Osteocyte (in vitro differentiated cells): Measurements from ENCODE around the gene C20orf96. TPM values are rescaled to one million over a fixed set of nuclear protein-coding genes. Genes with fewer than 3 reads are reported as not detected.
"Not testable (repeated sequence)": the region's sequence is repeated elsewhere in the genome, so short reads cannot be mapped to it uniquely, and the experiment has no call there.

Source experiments
- DNase-seq: peaks from one replicate; pipeline ENCODE4 v3.0.0; 2021; ENCODE audit warnings: mixed read lengths; ENCODE audit not compliant: unreplicated experiment; ENCODE audit errors: extremely low spot score
- H3K27ac Mint-ChIP-seq: one replicate; pipeline ENCODE4 v1.8.0; 2021; ENCODE audit warnings: mild to moderate bottlenecking, mixed read lengths; ENCODE audit not compliant: unreplicated experiment
- H3K27me3 Mint-ChIP-seq: one replicate; pipeline ENCODE4 v1.8.0; 2021; ENCODE audit warnings: mixed read lengths; ENCODE audit not compliant: unreplicated experiment
- H3K36me3 Mint-ChIP-seq: one replicate; pipeline ENCODE4 v1.8.0; 2021; ENCODE audit warnings: mixed read lengths; ENCODE audit not compliant: unreplicated experiment
- H3K4me1 Mint-ChIP-seq: one replicate; pipeline ENCODE4 v1.8.0; 2021; ENCODE audit warnings: mixed read lengths; ENCODE audit not compliant: unreplicated experiment
- H3K4me3 Mint-ChIP-seq: one replicate; pipeline ENCODE4 v1.8.0; 2021; ENCODE audit warnings: mild to moderate bottlenecking, moderate library complexity, mixed read lengths; ENCODE audit not compliant: unreplicated experiment
- H3K9me3 Mint-ChIP-seq: one replicate; pipeline ENCODE4 v1.8.0; 2021; ENCODE audit warnings: mixed read lengths; ENCODE audit not compliant: unreplicated experiment
- CTCF ChIP-seq: fragments of 200-600 bp; sonication (generic); IDR thresholded peaks from 2 replicates; pipeline ENCODE4 v1.5.0; 2021; ENCODE audit warnings: antibody characterized with exemption, mild to moderate bottlenecking, moderate library complexity
- total RNA-seq: library from RNA; stranded (reverse); gene quantifications from 2 replicates; pipeline ENCODE4 v1.2.1, GENCODE V29; 2021

C20orf96 gene
- total RNA-seq, 1 donor from 2014 or later = 19.9 TPM

GRCh38 chr20:226958-227357 lies 63.6 kb downstream of the C20orf96 start, which contains the start of gene DEFB129:
DEFB129 (plus strand) TSS chr20:227258; CDS start chr20:227289, 31 bp downstream.
- no peak within 1 kb of the TSS for H3K4me3 Mint-ChIP-seq
- no peaks in the 10 kb centered on the region for H3K9me3 Mint-ChIP-seq
- TF ChIP-seq CTCF = no peak
- H3K36me3 Mint-ChIP-seq = no peaks in the 10 kb centered on the region
- H3K4me1 Mint-ChIP-seq = no peaks in the 10 kb centered on the region
- no peak within 1 kb of the TSS for H3K27ac Mint-ChIP-seq
- no peak for DNase-seq
- peaks cover 54% of the 10 kb centered on the region for H3K27me3 Mint-ChIP-seq

GRCh38 chr20:225879-226278 lies 64.7 kb downstream of the C20orf96 start:
- H3K9me3 Mint-ChIP-seq, H3K4me3 Mint-ChIP-seq, H3K27ac Mint-ChIP-seq, H3K36me3 Mint-ChIP-seq, DNase-seq, H3K4me1 Mint-ChIP-seq: not testable (repeated sequence)
- peaks cover 60% of the 10 kb centered on the region for H3K27me3 Mint-ChIP-seq

GRCh38 chr20:221258-221830 lies 69.2 kb downstream of the C20orf96 start:
- no peak for DNase-seq
- Mint-ChIP-seq H3K27me3 (peaks cover 62% of the 10 kb centered on the region), H3K9me3 (no peaks in the 10 kb centered on the region), H3K36me3 (no peaks in the 10 kb centered on the region), H3K27ac (no peak overlapping the region), H3K4me3 (no peak overlapping the region), H3K4me1 (no peaks in the 10 kb centered on the region)
- TF ChIP-seq CTCF = no peak

Other genes with a start within 250 kb of the C20orf96 start
- gene DEFB125, start 203.1 kb downstream of the C20orf96 start, total RNA-seq = not detected in 2 replicates
- gene DEFB126, start 148.2 kb downstream of the C20orf96 start, total RNA-seq = not detected in 2 replicates
- not detected in 2 replicates for gene DEFB127, start 133.3 kb downstream of the C20orf96 start, total RNA-seq
- not detected in 2 replicates for gene DEFB128, start 101.0 kb downstream of the C20orf96 start, total RNA-seq
- gene DEFB129, start 63.5 kb downstream of the C20orf96 start, total RNA-seq = not detected in 2 replicates
- not detected in 2 replicates for gene DEFB132, start 33.0 kb downstream of the C20orf96 start, total RNA-seq
- 22.4 and 22.7 TPM in 2 replicates for gene ZCCHC3, start 6.8 kb upstream of the C20orf96 start, total RNA-seq
- gene SOX12, start 34.8 kb upstream of the C20orf96 start, total RNA-seq = 30.8 and 31.7 TPM in 2 replicates
- 47.3 and 57.7 TPM in 2 replicates for gene NRSN2, start 56.4 kb upstream of the C20orf96 start, total RNA-seq
- gene TRIB3, start 90.0 kb upstream of the C20orf96 start, total RNA-seq = 49.1 and 62.6 TPM in 2 replicates
- gene RBCK1, start 117.5 kb upstream of the C20orf96 start, total RNA-seq = 103 and 119 TPM in 2 replicates
- 52.8 and 54.1 TPM in 2 replicates for gene TBC1D20, start 171.8 kb upstream of the C20orf96 start, total RNA-seq